Measurements from ENCODE around the gene MOXD1. TPM values are rescaled to one million over a fixed set of nuclear protein-coding genes. Genes with fewer than 3 reads are reported as not detected.

Gene MOXD1
- total RNA-seq, 2 donors from 2014 or later: 0.56 to 17.3 TPM

DNA sequence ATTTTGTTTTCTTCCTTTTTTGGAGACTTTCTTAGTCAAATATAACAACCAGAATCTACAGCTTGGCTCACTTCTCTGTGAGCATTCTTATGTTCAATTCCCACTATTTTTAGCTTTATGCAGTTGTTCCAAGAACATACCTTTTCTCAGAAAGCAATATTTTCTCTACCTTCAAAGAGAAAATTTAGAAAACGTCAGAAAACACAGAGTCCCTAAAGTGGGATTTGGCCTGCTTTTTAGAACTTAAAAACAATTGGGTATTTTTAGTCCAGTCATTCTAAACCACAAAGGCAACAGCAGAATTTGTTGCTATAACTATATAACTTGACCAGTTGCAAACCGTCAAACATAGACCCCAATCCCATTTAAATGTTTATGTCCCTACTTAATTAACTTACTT lies 133.1 kb downstream of the MOXD1 start:
- H3K36me3 ChIP-seq: no peaks in the 10 kb centered on the region
- no peak overlapping the region for H3K4me3 ChIP-seq
- H3K9me3 ChIP-seq: no peaks in the 10 kb centered on the region
- no peaks in the 10 kb centered on the region for H3K27me3 ChIP-seq (replicated peaks; ENCODE audit: insufficient read depth)
- ATAC-seq (ENCODE audit: insufficient number of reproducible peaks, low FRiP score, low read depth) (no peak), DNase-seq (ENCODE audit: low spot score) (no peak)
- peak overlapping the region; percentile 33 to 42 for H3K27ac ChIP-seq
- peaks cover 11 to 37% of the 10 kb centered on the region in 2 donors for H3K4me1 ChIP-seq (ENCODE audit: control insufficient read depth in 1 of 2, low read depth in 2 of 2)
- TF ChIP-seq, protein P1, sequence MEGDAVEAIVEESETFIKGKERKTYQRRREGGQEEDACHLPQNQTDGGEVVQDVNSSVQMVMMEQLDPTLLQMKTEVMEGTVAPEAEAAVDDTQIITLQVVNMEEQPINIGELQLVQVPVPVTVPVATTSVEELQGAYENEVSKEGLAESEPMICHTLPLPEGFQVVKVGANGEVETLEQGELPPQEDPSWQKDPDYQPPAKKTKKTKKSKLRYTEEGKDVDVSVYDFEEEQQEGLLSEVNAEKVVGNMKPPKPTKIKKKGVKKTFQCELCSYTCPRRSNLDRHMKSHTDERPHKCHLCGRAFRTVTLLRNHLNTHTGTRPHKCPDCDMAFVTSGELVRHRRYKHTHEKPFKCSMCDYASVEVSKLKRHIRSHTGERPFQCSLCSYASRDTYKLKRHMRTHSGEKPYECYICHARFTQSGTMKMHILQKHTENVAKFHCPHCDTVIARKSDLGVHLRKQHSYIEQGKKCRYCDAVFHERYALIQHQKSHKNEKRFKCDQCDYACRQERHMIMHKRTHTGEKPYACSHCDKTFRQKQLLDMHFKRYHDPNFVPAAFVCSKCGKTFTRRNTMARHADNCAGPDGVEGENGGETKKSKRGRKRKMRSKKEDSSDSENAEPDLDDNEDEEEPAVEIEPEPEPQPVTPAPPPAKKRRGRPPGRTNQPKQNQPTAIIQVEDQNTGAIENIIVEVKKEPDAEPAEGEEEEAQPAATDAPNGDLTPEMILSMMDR (IDR thresholded peaks at IDR 0.05): no peak

DNA sequence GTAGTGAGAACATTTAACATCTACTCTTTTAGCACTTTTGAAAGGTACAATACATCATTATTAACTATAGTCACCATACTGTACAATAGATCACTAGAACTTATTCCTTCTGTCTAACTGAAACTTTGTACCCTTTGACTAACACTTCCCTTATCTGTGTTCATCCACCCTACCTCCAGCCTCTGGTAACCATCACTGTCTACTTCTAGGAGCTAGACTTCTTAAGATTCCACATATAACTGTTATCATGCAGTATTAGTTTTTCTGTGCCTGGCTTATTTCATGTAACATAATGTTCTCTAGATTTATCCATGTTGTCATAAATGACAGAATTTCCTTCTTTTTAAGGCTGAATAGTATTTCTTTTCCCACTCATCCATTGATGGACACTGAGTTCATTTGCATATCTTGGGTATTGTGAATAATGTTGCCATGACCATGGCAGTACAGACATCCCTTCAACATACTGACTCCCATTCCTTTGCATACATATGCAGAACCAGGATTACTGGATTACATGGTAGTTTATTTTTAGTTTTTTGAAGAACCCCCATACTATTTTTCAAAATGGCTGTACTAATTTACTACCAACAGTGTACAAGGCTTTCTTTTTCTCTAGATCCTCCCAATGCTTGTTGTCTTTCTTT lies 135.7 kb downstream of the MOXD1 start:
- H3K4me1 ChIP-seq (ENCODE audit: control insufficient read depth in 1 of 2, low read depth in 2 of 2): peaks cover 11 to 27% of the 10 kb centered on the region in 2 donors
- H3K36me3 ChIP-seq: no peaks in the 10 kb centered on the region
- no peaks in the 10 kb centered on the region for H3K9me3 ChIP-seq
- H3K27ac ChIP-seq: no peak overlapping the region
- no peaks in the 10 kb centered on the region for H3K27me3 ChIP-seq (replicated peaks; ENCODE audit: insufficient read depth)
- no peak overlapping the region for H3K4me3 ChIP-seq
- TF ChIP-seq, protein P1 (IDR thresholded peaks at IDR 0.05): no peak
- DNase-seq (ENCODE audit: low spot score) (no peak), ATAC-seq (ENCODE audit: insufficient number of reproducible peaks, low FRiP score, low read depth) (no peak)

DNA sequence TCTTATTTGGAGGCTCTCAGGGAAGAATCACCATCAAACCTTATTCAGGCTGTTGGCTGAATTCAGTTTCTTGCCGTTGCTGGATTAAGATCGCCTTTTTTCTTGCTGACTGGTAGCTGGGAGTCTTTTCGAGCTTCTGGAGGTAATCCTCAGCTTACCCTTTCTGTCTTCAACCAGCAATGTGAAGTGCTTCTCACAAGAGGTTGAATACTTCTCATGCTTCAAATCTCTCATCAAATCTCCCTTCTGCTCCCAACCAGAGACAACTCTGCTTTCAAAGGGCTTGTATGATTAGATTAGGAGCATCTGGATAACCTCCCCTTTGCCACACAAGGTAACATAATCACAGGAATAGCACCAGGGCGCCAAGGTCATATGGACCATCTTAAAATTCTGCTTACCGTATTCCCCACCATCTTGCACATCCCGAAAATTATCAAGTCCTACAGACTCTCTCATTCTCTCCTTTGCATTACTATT lies 137.2 kb downstream of the MOXD1 start:
- no peaks in the 10 kb centered on the region for H3K36me3 ChIP-seq
- no peaks in the 10 kb centered on the region for H3K27me3 ChIP-seq (replicated peaks; ENCODE audit: insufficient read depth)
- no peak for ATAC-seq (ENCODE audit: insufficient number of reproducible peaks, low FRiP score, low read depth)
- no peak overlapping the region for H3K4me3 ChIP-seq
- no peaks in the 10 kb centered on the region for H3K9me3 ChIP-seq
- peaks cover 8 to 21% of the 10 kb centered on the region in 2 donors for H3K4me1 ChIP-seq (ENCODE audit: control insufficient read depth in 1 of 2, low read depth in 2 of 2)
- DNase-seq (ENCODE audit: low spot score): no peak
- TF ChIP-seq, protein P1 (IDR thresholded peaks at IDR 0.05): no peak
- H3K27ac ChIP-seq: no peak overlapping the region

DNA sequence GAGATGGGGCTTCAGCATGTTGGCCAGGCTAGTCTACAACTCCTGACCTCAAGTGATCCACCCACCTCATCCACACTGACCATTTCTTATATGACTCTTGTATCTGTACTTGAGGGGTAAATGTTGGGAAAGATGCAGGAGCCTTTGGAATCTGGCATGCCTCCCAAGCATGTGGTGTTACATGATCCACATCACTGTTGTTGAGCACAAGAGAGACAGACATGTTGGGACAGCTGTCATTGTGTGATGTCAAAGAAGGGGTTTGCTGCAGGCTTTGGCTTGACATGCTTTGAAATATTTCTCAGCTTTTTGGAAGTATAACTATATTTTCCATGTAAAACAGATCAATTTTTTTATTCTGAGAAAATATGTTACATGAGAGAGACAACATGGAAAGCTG lies 139.9 kb downstream of the MOXD1 start:
- no peaks in the 10 kb centered on the region for H3K27me3 ChIP-seq (replicated peaks; ENCODE audit: insufficient read depth)
- H3K27ac ChIP-seq: no peak overlapping the region
- no peak overlapping the region for H3K4me3 ChIP-seq
- ATAC-seq (ENCODE audit: insufficient number of reproducible peaks, low FRiP score, low read depth) (no peak), DNase-seq (ENCODE audit: low spot score) (no peak)
- H3K4me1 ChIP-seq (ENCODE audit: control insufficient read depth in 1 of 2, low read depth in 2 of 2): no peaks in the 10 kb centered on the region
- TF ChIP-seq, protein P1 (IDR thresholded peaks at IDR 0.05): no peak
- H3K9me3 ChIP-seq: no peaks in the 10 kb centered on the region
- H3K36me3 ChIP-seq: no peaks in the 10 kb centered on the region

DNA sequence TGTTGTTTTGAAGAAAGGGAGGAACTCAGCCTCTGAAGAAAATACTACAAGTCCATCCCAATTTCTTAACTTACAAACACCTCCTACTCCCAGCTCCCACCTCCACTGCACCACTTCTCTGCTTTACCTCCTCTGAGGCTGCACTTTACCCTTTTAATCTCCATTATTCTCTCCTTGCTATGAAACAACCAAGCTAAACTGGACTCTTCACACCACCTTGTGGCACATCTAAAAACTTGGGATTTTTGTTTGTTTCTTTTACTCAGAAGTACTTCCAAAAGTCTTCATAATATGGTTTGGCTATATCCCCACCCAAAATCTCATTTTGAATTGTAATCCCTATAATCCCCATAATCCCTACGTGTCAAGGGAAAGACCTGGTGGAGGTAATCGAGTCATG lies 142.2 kb downstream of the MOXD1 start:
- no peak overlapping the region for H3K4me3 ChIP-seq
- no peaks in the 10 kb centered on the region for H3K9me3 ChIP-seq
- H3K27ac ChIP-seq: no peak overlapping the region
- no peaks in the 10 kb centered on the region for H3K4me1 ChIP-seq (ENCODE audit: control insufficient read depth in 1 of 2, low read depth in 2 of 2)
- TF ChIP-seq, protein P1 (IDR thresholded peaks at IDR 0.05): peak; percentile 20
- DNase-seq (ENCODE audit: low spot score) (no peak), ATAC-seq (ENCODE audit: insufficient number of reproducible peaks, low FRiP score, low read depth) (no peak)
- no peaks in the 10 kb centered on the region for H3K27me3 ChIP-seq (replicated peaks; ENCODE audit: insufficient read depth)
- no peaks in the 10 kb centered on the region for H3K36me3 ChIP-seq
